HG03469 (cell line): ENCODE measurements around the gene ADGRL1.
"Not testable (repeated sequence)": the region's sequence is repeated elsewhere in the genome, so short reads cannot be mapped to it uniquely, and the experiment has no call there.

Source experiments
- ATAC-seq: cut with Tn5 transposase; IDR thresholded peaks from one replicate; pipeline ENCODE4 v1.9.1; 2021; ENCODE audit warnings: mild to moderate bottlenecking, moderate library complexity, moderate number of reproducible peaks; ENCODE audit not compliant: unreplicated experiment

Gene ADGRL1

GRCh38 chr19:14221345-14221744, 15.4 kb upstream of the ADGRL1 start:
- ATAC-seq, result not testable (repeated sequence)

DNA sequence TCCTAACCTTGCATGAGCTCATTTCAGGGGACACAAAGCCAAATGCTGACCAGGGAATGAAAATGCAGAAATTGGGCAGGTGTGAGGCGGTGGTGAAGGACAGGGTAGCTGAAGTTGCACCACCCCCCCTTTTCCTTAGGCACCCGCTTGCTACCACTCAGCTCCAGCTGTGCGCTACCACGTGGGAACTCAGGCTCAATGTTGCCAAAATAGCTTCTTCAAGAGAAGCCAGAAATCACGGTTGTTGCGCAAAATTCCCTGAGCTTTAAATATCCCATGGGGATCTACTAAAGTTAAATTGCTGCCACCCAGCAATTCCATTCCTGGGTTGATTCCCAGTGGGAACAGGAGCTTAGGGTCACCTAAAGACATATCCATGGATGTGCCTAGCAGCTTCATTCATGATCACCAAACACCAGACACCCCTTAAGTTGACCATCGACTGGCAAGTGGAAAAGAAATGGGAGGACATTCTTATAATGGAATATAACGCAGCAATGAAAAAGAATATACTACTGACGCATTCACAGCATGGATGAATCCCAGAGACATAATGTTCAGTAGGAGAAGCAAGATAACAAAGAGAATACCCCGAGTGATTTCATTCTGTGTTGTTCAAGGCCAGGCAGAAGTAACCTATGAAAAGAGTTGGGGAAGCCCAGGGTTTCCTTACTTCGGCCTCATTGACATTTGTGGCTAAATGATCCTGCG, 12.8 kb upstream of the ADGRL1 start:
- no peak for ATAC-seq

DNA sequence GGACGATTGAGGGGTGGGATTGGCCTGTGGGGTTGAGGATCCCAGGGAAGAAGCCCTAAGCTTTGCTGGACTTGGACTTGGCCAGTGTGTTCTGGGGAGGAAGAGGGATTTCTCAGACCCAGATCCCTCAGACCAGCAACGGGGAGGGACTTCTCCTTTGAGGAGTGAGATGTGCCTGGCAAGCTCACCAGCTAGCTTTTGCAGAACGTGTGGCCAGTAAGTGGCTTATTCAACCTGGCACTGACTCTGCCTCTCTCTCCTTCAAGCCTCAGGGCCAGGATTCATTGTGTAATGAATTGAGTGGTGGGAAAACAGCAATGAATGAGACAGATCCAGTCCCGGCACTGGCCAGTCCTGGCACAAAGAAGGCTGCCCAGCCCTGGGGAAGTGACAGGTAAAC, 11.9 kb upstream of the ADGRL1 start:
- ATAC-seq, result not testable (repeated sequence)

GRCh38 chr19:14214580-14214979, 8.6 kb upstream of the ADGRL1 start:
- ATAC-seq, result no peak

- ATAC-seq, result not testable (repeated sequence)
Measured at GRCh38 chr19:14210182-14210581, 4.2 kb upstream of the ADGRL1 start.

- ATAC-seq, result not testable (repeated sequence)
Measured at GRCh38 chr19:14209401-14209800, 3.4 kb upstream of the ADGRL1 start.

DNA sequence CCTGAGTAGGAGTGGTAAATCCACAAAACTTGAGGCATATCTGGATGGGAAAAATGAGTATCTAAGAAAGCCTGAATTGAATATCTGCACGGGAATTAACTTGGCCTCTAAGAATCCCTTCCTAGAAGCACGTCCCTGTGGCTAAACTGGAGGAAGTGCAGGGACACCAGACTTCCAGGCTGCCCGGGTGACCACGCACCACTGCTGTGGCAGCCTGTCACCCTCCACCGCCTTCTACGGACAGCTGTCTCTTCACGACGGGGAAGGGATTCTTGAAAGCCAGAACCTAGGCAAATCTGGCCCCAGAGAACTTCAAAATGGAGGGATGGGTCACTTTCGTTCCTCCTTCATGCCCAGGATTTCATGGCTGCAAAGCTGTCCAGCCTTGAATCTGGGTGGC, 2.5 kb upstream of the ADGRL1 start:
- ATAC-seq, result not testable (repeated sequence)

- not testable (repeated sequence) for ATAC-seq
Measured at GRCh38 chr19:14207796-14208195, 1.8 kb upstream of the ADGRL1 start.

DNA sequence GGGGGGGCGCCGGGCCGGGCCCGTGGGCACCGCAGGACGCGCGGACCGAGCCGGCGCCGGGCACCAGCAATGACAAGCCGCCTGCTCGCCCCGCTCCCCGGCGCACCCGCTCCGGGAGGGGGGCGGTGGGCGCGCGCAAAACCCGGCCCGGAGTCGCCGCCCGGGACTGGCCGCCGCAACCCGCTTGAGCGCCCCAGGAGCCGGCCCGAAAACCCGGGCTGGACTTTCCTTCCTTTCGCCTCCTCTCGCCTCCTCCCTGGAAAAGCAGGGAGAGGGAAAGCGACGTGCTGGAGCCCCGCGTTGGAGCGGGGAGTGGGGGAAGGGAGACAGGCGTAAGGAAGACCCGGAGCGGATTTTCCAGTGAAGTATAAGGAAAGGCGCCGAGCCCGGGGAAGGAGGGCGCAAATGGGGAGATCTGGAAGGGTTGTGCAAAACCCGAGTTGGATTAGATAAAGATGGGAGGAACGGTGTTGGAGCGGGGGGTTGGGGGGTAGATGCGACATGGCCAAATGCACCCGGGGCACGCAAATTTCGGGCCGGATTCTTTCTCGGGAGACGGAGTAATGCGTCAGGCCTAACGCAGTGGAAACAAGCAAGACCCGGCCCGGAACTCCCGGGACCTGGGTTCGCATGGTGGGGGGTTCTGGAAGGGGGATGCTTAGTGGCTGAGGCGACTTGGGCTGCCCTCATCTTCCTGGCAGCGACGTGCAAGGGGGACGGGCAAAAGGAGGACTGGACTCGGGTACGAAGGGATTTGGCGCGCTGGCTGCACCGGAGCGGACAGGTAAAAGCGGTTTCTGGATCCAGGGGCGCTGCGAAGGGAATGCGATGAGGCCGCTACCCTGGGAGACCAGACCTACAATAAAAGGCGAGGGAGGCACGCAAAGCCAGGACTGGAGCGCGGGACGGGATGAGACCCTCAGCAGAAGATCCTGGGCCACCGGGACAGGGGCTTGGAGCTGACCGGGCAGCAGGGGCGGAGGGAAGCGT, 1.1 kb upstream of the ADGRL1 start:
- not testable (repeated sequence) for ATAC-seq

DNA sequence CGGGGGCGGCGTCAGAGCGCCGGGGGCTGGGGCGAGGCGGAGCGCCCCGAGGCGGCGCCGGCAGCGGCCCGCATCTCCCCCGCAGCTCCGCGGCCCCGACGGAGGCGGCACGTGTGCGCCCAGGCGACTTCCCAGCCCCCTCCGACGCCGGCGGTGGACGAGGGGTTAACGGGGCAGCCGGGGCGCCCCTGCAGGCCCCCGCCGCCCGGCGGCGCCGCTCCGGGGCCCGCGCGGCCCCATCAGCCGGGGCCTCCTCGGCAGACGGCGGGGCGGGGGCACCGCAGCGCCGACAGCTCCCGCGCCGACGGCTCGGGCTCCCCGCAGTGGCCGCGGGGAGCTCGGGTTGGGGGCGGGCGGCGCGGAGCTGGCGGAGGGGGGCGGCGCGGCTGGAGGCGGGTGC, 339 bp upstream of the ADGRL1 start:
- not testable (repeated sequence) for ATAC-seq

DNA sequence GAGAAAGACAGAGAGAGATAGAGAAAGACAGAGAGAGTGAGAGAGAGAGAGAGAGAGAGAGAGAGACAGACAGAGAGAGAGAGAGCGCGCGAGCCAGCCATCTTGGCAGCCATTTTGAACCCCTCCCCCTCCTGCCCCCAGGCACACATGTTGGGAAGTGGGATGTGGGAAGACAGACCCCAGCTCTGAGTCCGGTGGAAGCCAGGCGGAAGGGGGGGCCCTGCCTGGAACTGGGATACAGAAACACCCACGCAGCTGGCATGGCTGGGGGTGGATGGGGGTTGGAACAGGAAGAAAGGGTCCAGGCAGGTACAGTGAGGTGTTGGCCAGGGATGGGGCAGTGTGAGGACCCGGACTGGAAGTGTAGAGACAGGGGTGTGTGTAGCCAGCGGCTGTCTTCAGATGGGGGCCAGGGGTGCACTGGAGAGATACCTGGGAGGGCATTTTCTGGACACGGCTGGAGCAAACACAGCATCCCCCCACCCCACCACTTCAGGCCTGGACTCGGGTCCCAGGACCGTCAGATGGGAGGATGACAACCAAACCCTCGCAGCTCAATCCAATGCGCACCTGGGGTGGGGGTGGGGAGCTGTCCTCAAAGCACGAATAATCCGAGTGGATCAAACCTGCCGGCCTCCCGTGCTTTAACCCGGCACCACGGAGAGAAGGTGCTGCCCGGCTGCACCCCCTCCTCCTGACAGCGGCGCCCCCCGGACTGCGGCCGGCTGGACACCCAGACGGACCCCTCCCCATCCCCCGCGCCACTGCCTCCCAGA, 1.1 kb downstream of the ADGRL1 start:
- ATAC-seq, result not testable (repeated sequence)

GRCh38 chr19:14204219-14204618, 1.8 kb downstream of the ADGRL1 start:
- ATAC-seq, result not testable (repeated sequence)

- not testable (repeated sequence) for ATAC-seq
Measured at GRCh38 chr19:14203788-14204187, 2.2 kb downstream of the ADGRL1 start.

DNA sequence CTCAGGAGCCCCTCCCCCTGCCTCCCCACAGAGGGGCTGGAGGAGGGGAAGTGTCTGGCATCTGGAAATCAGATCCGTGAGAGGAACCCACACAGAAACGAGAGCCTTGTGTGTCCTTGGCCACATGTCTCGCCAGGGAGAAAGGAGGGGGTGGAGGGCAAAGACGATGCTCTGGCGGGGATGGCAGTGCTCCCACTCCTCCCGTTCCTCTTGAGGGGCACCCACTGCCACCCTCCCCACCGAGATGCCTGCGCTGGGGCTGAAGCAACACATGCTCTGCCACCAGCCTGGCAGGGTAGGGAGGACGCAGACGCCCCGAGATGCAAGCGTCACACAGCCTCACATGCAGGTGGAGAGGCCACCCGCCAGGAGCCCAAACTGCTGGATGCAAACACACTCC, 2.8 kb downstream of the ADGRL1 start:
- no peak for ATAC-seq

- not testable (repeated sequence) for ATAC-seq
Measured at GRCh38 chr19:14201481-14201880, 4.5 kb downstream of the ADGRL1 start.

- ATAC-seq, result not testable (repeated sequence)
Measured at GRCh38 chr19:14200147-14200841, 5.7 kb downstream of the ADGRL1 start.

GRCh38 chr19:14198384-14199376, 7.3 kb downstream of the ADGRL1 start:
- no peak for ATAC-seq

DNA sequence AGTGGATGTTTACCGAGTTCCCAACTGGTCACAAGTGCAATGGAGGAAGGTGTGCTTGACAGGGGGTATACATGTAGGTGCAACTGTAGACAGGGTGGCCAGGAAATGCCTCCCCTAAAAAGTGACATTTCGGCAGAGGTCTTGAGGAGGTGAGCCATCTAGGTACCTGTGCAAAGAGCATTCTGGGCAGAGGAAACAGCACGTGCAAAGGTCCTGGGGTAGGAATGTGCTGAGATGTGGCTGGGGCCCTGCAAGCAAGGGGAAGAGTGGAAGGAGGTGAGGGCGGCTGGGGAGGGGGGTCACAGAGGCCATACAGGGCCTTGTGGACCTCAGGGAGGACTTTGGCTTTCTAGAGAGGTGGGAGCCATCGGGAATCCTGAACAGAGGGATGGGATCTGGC, 8.1 kb downstream of the ADGRL1 start:
- ATAC-seq, result no peak

DNA sequence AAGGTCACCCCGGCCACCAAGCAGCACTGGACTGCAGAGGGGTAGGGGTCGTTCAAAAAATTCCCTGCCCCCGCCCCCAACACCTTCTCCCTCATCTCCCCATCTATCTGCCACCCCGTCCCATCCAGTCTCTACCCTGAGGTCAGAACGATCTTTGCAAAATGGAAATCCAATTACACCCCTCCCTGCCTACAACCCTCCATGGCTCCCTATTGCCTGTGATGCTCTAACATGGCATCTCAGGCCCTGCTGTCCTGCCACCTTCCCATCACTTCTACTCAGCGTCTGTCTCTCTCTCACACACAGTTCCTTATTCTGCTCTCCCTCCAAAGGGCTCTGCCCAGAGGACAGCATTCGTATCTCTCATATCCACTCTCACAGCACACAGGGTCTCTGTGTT, 8.7 kb downstream of the ADGRL1 start:
- not testable (repeated sequence) for ATAC-seq
